K562 (cell line): ENCODE data around the gene STMND1. TPM values are rescaled to one million over a fixed set of nuclear protein-coding genes. Genes with fewer than 3 reads are reported as not detected.

ENCODE experiments used
- JUND ChIP-seq, 2 experiments: IDR thresholded peaks; 2 replicates in 1 of 2; 3 replicates in 1 of 2; pipeline ENCODE4 v1.6.1; 2011; ENCODE audit warnings: borderline replicate concordance in 2 of 2, low read depth in 2 of 2, low read length in 2 of 2, improper control_type of control experiment in 1 of 2, missing biosample characterization in 1 of 2, missing genetic modification characterization in 1 of 2, missing genetic modification reagents in 1 of 2
- MEF2A ChIP-seq: IDR thresholded peaks from 2 replicates; pipeline ENCODE4 v1.6.1; 2011; ENCODE audit warnings: low read depth, mild to moderate bottlenecking, low read length, moderate library complexity; ENCODE audit not compliant: control insufficient read depth
- ZNF707 ChIP-seq: fragments of 250-450 bp; sonication (Bioruptor Pico); conservative IDR thresholded peaks from 2 replicates; pipeline ENCODE4 v1.8.0; 2022; ENCODE audit warnings: inconsistent platforms, mild to moderate bottlenecking, moderate library complexity
- polyA plus RNA-seq, 8 experiments: library from polyadenylated mRNA; depleted of rRNA in 4 of 8; stranded (reverse) in 5 of 8; unstranded in 3 of 8; fragments of >200 nt; fragmentation: Nextera tagmentation in 2 of 8; fragmentation: Illumina TruSeq in 1 of 8; extraction: Ambion mirVana in 2 of 8; extraction: Trizol in 1 of 8; gene quantifications; 2 replicates each; pipeline versions ENCODE4 v1.2.1 to v1.2.3, GENCODE V29; 2011 to 2014; ENCODE audit warnings: inconsistent platforms in 1 of 8, missing spikeins in 1 of 8
- total RNA-seq, 7 experiments: library from RNA; depleted of rRNA in 6 of 7; stranded (reverse); fragments of >200 nt in 6 of 7; fragmentation: Illumina TruSeq in 2 of 7; extraction: Trizol in 2 of 7; gene quantifications; 2 replicates each; pipeline versions ENCODE4 v1.2.1 to v1.2.3, GENCODE V29; 2011 to 2021; ENCODE audit warnings: low replicate concordance in 1 of 7
- TF ChIP-seq, protein P1 (sequence below), 2 experiments: fragments of 450-650 bp; formaldehyde crosslinking in 1 of 2; IDR thresholded peaks; 2 replicates each; pipeline versions ENCODE4 v1.4.0 to v1.6.1; 2014 to 2020; ENCODE audit warnings: mild to moderate bottlenecking in 2 of 2, borderline replicate concordance in 1 of 2, low read depth in 1 of 2
- TF ChIP-seq, protein P2 (sequence below): sonication (generic); formaldehyde crosslinking; IDR thresholded peaks from 2 replicates; pipeline ENCODE4 v1.4.0; 2020; ENCODE audit warnings: mild to moderate bottlenecking, missing genetic modification reagents

Gene STMND1
- total and polyA plus RNA-seq, 9 of the 15 experiments (the other 6 are each of a cell fraction or from before 2014, with no cell fraction given): not detected

DNA sequence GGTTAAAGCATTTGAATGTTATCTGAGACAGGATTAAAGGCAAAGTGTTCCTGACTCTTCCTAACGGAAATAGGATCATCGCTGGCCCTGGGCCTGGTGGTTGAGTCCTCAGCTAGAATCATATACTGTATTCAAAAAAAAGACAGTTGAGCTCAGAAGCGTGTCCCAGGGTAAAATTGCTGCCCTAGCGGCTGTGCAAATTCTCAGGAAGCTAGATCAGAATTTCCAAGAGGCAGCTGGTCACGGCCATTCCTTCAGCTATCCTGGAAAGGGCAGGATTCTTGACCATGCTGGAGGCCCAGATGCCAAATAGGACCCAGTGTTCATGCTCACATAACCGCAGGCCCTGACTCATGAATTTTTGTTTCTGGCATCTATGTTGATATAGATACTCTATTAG lies 67.4 kb downstream of the STMND1 start (continued):
- TF ChIP-seq ZNF707 (CRISPR knock-in tag) (no peak), MEF2A (no peak), JUND (IDR thresholded peaks at IDR 0.05; ENCODE audit: borderline replicate concordance, low read depth, low read length) (no peak), JUND (tag; IDR thresholded peaks at IDR 0.05; ENCODE audit: borderline replicate concordance, low read depth, low read length) (no peak)
- TF ChIP-seq, protein P1, sequence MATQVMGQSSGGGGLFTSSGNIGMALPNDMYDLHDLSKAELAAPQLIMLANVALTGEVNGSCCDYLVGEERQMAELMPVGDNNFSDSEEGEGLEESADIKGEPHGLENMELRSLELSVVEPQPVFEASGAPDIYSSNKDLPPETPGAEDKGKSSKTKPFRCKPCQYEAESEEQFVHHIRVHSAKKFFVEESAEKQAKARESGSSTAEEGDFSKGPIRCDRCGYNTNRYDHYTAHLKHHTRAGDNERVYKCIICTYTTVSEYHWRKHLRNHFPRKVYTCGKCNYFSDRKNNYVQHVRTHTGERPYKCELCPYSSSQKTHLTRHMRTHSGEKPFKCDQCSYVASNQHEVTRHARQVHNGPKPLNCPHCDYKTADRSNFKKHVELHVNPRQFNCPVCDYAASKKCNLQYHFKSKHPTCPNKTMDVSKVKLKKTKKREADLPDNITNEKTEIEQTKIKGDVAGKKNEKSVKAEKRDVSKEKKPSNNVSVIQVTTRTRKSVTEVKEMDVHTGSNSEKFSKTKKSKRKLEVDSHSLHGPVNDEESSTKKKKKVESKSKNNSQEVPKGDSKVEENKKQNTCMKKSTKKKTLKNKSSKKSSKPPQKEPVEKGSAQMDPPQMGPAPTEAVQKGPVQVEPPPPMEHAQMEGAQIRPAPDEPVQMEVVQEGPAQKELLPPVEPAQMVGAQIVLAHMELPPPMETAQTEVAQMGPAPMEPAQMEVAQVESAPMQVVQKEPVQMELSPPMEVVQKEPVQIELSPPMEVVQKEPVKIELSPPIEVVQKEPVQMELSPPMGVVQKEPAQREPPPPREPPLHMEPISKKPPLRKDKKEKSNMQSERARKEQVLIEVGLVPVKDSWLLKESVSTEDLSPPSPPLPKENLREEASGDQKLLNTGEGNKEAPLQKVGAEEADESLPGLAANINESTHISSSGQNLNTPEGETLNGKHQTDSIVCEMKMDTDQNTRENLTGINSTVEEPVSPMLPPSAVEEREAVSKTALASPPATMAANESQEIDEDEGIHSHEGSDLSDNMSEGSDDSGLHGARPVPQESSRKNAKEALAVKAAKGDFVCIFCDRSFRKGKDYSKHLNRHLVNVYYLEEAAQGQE (IDR thresholded peaks at IDR 0.05; ENCODE audit: borderline replicate concordance): no peak
- TF ChIP-seq, protein P1 (CRISPR knock-in tag; IDR thresholded peaks at IDR 0.05; ENCODE audit: low read depth): no peak
- TF ChIP-seq, protein P2, sequence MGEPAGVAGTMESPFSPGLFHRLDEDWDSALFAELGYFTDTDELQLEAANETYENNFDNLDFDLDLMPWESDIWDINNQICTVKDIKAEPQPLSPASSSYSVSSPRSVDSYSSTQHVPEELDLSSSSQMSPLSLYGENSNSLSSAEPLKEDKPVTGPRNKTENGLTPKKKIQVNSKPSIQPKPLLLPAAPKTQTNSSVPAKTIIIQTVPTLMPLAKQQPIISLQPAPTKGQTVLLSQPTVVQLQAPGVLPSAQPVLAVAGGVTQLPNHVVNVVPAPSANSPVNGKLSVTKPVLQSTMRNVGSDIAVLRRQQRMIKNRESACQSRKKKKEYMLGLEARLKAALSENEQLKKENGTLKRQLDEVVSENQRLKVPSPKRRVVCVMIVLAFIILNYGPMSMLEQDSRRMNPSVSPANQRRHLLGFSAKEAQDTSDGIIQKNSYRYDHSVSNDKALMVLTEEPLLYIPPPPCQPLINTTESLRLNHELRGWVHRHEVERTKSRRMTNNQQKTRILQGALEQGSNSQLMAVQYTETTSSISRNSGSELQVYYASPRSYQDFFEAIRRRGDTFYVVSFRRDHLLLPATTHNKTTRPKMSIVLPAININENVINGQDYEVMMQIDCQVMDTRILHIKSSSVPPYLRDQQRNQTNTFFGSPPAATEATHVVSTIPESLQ (CRISPR knock-in tag): no peak
